Measurements from ENCODE around the gene IFNG.

- TF ChIP-seq CTCF (IDR thresholded peaks at IDR 0.05; ENCODE audit: insufficient read depth, low read length) = no peak
- no peak for TF ChIP-seq POLR2AphosphoS5 (IDR thresholded peaks at IDR 0.05; ENCODE audit: low read depth)
- no peak for TF ChIP-seq REST (IDR thresholded peaks at IDR 0.05; ENCODE audit: insufficient replicate concordance, low read depth)
- TF ChIP-seq SPI1 (IDR thresholded peaks at IDR 0.05; ENCODE audit: borderline replicate concordance, low read depth) = no peak
These were observed 18.6 kb upstream of the IFNG start for GRCh38 chr12:68178184-68178583.
